Neural cell (in vitro differentiated cells): ENCODE measurements around the gene ASIP. TPM values are rescaled to one million over a fixed set of nuclear protein-coding genes. Genes with fewer than 3 reads are reported as not detected.

Experiments
- H2AFZ ChIP-seq: fragments of 200-600, 300-800 bp; sonication (generic), shearing (Covaris generic); 2 replicates; pipeline ENCODE4 v1.6.0; 2014; ENCODE audit warnings: low read depth, mild to moderate bottlenecking, antibody characterized with exemption, low read length, moderate library complexity
- H3F3A ChIP-seq: fragments of 200-600 bp; shearing (Covaris generic); 2 replicates; pipeline ENCODE4 v1.6.1; 2016; ENCODE audit warnings: mild to moderate bottlenecking, moderate library complexity, mixed read lengths, antibody characterized with exemption, low read length; ENCODE audit not compliant: insufficient read depth, poor library complexity, severe bottlenecking
- H3K27ac ChIP-seq: fragments of 200-600, 300-800 bp; sonication (generic), shearing (Covaris generic); 2 replicates; pipeline ENCODE4 v1.5.1; 2014; ENCODE audit warnings: mild to moderate bottlenecking, low read length, moderate library complexity
- H3K27me3 ChIP-seq: fragments of 300-800, 200-600 bp; sonication (generic), shearing (Covaris generic); 2 replicates; pipeline ENCODE4 v1.6.0; 2014; ENCODE audit warnings: mild to moderate bottlenecking, low read depth, low read length, moderate library complexity; ENCODE audit not compliant: insufficient read depth
- H3K36me3 ChIP-seq: fragments of 300-800, 200-600 bp; sonication (generic), shearing (Covaris generic); 2 replicates; pipeline ENCODE4 v1.5.1; 2014; ENCODE audit warnings: mild to moderate bottlenecking, antibody characterized with exemption, low read length, moderate library complexity; ENCODE audit not compliant: insufficient read depth
- H3K4me2 ChIP-seq: fragments of 300-800, 200-600 bp; sonication (generic), shearing (Covaris generic); 2 replicates; pipeline ENCODE4 v1.6.0; 2014; ENCODE audit warnings: mild to moderate bottlenecking, low read length
- H3K4me3 ChIP-seq: fragments of 300-800, 200-600 bp; sonication (generic), shearing (Covaris generic); 2 replicates; pipeline ENCODE4 v1.5.1; 2014; ENCODE audit warnings: mild to moderate bottlenecking, low read length, moderate library complexity
- H3K79me2 ChIP-seq: fragments of 200-600 bp; shearing (Covaris generic); replicated peaks from 2 replicates; pipeline ENCODE4 v1.6.0; 2014; ENCODE audit warnings: mild to moderate bottlenecking, low read length, moderate library complexity; ENCODE audit not compliant: insufficient read depth
- H3K9ac ChIP-seq: fragments of 300-800, 200-600 bp; sonication (generic), shearing (Covaris generic); 2 replicates; pipeline ENCODE4 v1.6.1; 2016; ENCODE audit warnings: mild to moderate bottlenecking, low read length, mixed read lengths
- H3K9me2 ChIP-seq: fragments of 200-600 bp; shearing (Covaris generic); 2 replicates; pipeline ENCODE4 v1.6.1; 2016; ENCODE audit warnings: mild to moderate bottlenecking, low read length, mixed read lengths; ENCODE audit not compliant: insufficient read depth
- H3K9me3 ChIP-seq: fragments of 200-600, 300-800 bp; sonication (generic), shearing (Covaris generic); 2 replicates; pipeline ENCODE4 v1.6.1; 2016; ENCODE audit warnings: mild to moderate bottlenecking, mixed run types, low read length, moderate library complexity, mixed read lengths
- H4K20me1 ChIP-seq: fragments of 200-600 bp; shearing (Covaris generic); 2 replicates; pipeline ENCODE4 v1.6.1; 2016; ENCODE audit warnings: mild to moderate bottlenecking, mixed run types; ENCODE audit not compliant: insufficient read depth
- CTCF ChIP-seq: fragments of 450-650 bp; IDR thresholded peaks from 2 replicates; pipeline ENCODE4 v1.5.1; 2014; ENCODE audit warnings: antibody characterized with exemption, mild to moderate bottlenecking, moderate library complexity; ENCODE audit not compliant: poor library complexity, severe bottlenecking
- EP300 ChIP-seq: fragments of 450-650 bp; conservative IDR thresholded peaks from 2 replicates; pipeline ENCODE4 v1.6.1; 2014; ENCODE audit warnings: antibody characterized with exemption, mild to moderate bottlenecking, moderate library complexity; ENCODE audit not compliant: poor library complexity, severe bottlenecking
- polyA plus RNA-seq: library from polyadenylated mRNA; depleted of rRNA; stranded (reverse); fragments of >200 nt; gene quantifications from 2 replicates; pipeline ENCODE4 v1.2.3, GENCODE V29; 2014

ASIP gene
- polyA plus RNA-seq, 1 donor from 2014 or later = not detected

- H3K4me3 ChIP-seq = no peak overlapping the region
- TF ChIP-seq EP300 (no peak), CTCF (no peak)
- H3F3A ChIP-seq = no peaks in the 10 kb centered on the region
- no peak overlapping the region for H3K4me2 ChIP-seq
- H3K9ac ChIP-seq = no peak overlapping the region
- H2AFZ ChIP-seq = no peak overlapping the region
- H3K9me3 ChIP-seq = no peaks in the 10 kb centered on the region
- no peaks in the 10 kb centered on the region for H3K36me3 ChIP-seq
- H3K9me2 ChIP-seq = no peaks in the 10 kb centered on the region
- no peaks in the 10 kb centered on the region for H3K79me2 ChIP-seq
- H3K27ac ChIP-seq = no peak overlapping the region
- H4K20me1 ChIP-seq = no peaks in the 10 kb centered on the region
- H3K27me3 ChIP-seq = peaks cover 11% of the 10 kb centered on the region
Measured at GRCh38 chr20:34316196-34316814, 75.1 kb downstream of the ASIP start.

Other genes starting within 250 kb of the ASIP start
- 221 and 228 TPM in 2 replicates for gene RALY, start 247.5 kb upstream of the ASIP start, polyA plus RNA-seq
- gene EIF2S2, start 129.2 kb upstream of the ASIP start, polyA plus RNA-seq = 59.6 and 62.6 TPM in 2 replicates
- gene AHCY, start 61.9 kb downstream of the ASIP start, polyA plus RNA-seq = 37.1 and 47.8 TPM in 2 replicates
- 33.4 and 39.5 TPM in 2 replicates for gene ITCH, start 121.8 kb downstream of the ASIP start, polyA plus RNA-seq